Effector CD8-positive, alpha-beta T cell (primary cell): ENCODE measurements around the gene SERPINA4.
"Not testable (repeated sequence)": the region's sequence is repeated elsewhere in the genome, so short reads cannot be mapped to it uniquely, and the experiment has no call there.

ENCODE experiments used
- DNase-seq: peaks from one replicate; lab custom pipeline; 2025; lab: John Stamatoyannopoulos, UW

The SERPINA4 gene

GRCh38 chr14:94592457-94592856 is 31.2 kb downstream of the SERPINA4 start:
- DNase-seq, result no peak

DNA sequence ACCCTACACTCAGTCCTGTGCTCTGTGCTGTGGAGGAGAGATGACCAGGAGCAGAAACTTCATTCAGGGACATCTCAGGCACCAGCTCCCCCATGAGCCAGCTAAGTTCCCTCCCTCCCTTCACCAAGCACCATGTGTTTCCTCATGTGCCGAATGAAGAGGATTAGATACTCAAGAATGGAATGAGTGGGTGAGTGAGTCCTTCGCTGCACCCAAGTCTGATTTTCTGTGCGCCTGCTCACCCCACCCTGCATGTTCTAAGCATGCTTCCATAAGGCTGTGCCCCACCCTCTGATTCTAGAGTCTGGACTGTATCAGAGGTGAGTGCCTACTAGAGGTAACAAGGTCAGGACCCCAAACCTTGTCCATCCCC is 32.1 kb downstream of the SERPINA4 start:
- no peak for DNase-seq

DNA sequence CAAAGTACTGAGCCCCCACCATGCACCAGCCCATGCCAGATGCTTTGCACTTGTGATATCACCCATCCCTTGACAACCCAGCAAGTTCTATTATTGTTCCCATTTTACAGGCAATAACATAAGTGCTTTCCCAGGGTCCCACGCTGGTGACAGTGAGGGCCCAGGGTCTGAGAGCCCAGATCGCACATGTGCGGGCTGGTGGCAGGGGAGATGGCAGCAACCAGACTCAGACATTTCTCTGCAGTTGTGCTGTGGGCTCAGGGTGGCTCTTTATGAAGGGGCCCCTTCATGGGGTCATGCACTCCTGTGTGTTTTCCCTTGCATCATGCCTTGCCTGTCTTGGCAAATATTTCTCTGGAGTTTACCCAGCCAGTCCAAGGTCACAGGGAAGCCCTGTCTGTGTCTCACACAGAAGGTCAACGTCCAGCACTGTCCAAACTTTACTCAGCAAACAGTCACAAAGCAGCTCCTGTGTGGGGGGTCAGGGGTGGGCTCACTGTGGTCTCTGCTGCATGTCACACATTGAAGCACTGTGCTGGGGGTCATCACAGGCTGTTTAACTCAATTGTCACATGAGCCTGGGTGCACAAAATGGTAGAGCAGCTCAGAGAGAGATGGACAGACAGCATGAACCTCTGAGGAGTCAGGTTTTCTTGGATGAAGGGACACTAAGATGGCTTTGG is 32.6 kb downstream of the SERPINA4 start:
- DNase-seq, result no peak

- DNase-seq, result no peak
Observed at GRCh38 chr14:94594441-94594840, 33.2 kb downstream of the SERPINA4 start.

DNA sequence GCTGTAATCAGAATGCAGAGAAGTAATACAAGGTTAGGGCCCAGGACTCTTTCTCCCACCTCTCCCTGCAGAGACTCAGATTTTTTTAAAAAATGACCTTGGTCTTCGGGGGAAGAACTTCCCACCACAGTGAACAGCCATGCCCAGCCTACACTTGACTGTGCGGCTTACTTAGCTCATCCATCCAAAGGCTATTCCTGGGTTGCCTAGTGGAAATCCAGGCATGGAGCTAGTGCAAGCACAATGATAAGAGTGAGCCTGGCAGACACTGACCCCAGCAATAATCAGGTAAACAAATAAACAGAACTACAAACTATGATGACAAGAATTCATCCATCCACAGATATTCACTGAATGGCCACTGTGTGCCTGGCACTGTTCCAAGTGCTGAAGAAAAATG is 34.7 kb downstream of the SERPINA4 start:
- no peak for DNase-seq

- no peak for DNase-seq
Observed at GRCh38 chr14:94596361-94596760, 35.1 kb downstream of the SERPINA4 start.

DNA sequence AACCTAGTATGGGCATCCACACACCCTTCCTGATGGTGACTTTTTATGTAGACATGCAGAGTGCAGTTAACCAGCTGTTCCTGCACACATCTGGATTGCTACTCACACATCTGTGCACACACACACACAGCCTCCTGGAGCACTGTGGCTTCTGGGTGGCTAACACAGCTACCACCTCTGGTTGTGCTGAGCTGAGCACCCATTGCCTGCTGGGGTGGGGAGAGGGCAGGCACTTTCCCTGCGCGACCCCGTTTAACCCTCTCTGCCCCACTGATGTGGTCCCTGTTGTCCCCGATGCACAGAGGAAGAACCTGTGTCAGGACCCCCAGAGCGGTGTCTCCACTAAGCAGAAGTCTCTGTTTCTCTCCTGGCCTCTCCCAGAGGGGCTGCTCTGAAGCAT is 36.5 kb downstream of the SERPINA4 start:
- DNase-seq, result no peak

DNA sequence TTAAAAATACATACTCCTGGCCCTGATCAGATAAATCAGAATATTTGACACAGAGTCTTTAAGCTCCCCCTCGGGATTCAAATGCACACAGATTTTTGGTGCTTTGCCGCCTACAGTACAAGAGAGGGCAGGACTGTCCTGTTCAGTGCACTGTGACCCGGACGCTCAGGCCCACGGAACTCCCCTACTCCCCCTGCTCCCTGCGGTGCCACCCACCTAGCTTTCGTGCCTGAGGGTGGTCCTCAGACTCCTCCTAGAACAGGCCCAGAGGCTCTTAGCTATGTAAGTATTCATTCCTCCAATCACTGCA is 37.2 kb downstream of the SERPINA4 start:
- DNase-seq, result no peak

- DNase-seq, result no peak
Observed at GRCh38 chr14:94598816-94599655, 37.8 kb downstream of the SERPINA4 start.

- no peak for DNase-seq
Observed at GRCh38 chr14:94599656-94600004, 38.4 kb downstream of the SERPINA4 start.

GRCh38 chr14:94600148-94600545 is 38.9 kb downstream of the SERPINA4 start:
- no peak for DNase-seq

DNA sequence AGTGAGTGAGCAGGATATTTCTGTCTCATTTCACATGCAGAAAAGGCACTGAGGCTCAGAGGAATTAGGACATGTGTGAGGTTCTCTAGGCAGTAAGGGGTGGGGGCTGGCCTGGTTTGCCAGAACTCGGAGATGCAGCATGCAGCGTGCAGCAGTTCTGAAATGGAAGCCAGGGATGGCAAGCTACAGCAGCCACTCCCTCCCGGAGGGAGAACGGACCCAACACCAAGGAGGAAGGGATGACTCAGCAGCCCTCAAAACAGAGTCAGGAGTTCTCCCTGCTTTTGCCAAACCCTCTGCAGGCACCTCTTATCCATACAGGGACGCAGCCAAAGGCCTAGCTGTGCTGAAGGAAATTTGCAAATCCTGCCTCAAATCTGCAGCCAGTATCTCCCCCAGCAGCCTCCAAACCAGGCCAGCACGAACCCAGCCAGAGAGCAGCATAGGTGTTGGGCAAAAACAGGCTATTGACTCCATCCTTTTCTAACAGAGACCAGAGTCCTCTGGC is 40.7 kb downstream of the SERPINA4 start:
- no peak for DNase-seq

DNA sequence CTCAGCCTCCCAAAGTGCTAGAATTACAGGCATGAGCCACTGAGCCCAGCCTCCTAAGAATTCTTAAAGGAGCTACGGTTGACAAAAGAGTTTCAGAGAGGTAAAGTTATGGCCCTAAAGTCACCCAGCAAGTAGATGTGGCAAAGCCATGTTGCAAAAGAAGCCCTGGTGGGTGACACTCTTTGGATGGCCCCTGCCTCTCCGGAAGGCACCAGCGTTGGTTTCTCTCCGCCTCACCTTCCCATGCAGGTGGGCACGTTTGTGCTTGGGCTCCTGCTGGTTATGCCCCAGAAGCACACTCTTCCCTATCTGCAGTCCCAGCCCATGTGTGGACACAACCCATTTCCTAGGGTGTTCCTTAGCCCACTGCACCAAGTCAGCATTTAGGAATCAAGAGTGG is 41.5 kb downstream of the SERPINA4 start:
- no peak for DNase-seq

DNA sequence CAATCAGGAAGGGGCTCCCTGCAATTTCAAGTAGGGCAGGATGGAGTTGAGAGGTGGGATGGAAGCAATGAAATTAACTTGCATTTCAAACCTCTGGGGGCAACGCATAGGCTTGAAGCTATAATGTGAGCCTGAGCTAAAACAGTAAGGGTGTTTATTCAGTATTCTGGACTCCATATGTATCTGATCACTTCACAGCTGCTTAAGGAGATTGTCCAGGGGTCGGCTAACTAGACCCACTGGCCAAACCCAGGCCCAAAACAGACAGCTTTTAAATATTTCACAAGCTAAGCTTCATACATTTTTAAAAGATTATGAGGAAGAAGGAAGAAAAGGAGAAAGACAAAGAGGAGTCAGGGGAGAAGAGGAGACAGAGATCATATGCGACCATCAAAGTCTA is 44.1 kb downstream of the SERPINA4 start:
- DNase-seq, result no peak

GRCh38 chr14:94608966-94609365 is 47.7 kb downstream of the SERPINA4 start:
- DNase-seq, result not testable (repeated sequence)

- DNase-seq, result no peak
Observed at GRCh38 chr14:94611179-94611578, 49.9 kb downstream of the SERPINA4 start.

- no peak for DNase-seq
Observed at GRCh38 chr14:94612174-94612573, 50.9 kb downstream of the SERPINA4 start, which contains the start of gene SERPINA3. Gene SERPINA3, plus strand, starts transcription at chr14:94612391. Its CDS starts 2,051 bp downstream, at chr14:94614442.

- DNase-seq, result no peak
Observed at GRCh38 chr14:94612580-94613554, 51.6 kb downstream of the SERPINA4 start.

GRCh38 chr14:94613720-94614644 is 52.7 kb downstream of the SERPINA4 start:
- no peak for DNase-seq

DNA sequence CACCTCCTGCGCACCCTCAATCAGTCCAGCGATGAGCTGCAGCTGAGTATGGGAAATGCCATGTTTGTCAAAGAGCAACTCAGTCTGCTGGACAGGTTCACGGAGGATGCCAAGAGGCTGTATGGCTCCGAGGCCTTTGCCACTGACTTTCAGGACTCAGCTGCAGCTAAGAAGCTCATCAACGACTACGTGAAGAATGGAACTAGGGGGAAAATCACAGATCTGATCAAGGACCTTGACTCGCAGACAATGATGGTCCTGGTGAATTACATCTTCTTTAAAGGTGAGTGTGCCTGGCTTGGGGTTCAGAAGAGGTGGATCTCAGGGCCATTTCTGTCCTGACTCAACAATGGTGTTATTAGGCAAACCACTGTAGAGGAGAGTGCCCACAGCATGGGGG is 53.6 kb downstream of the SERPINA4 start:
- DNase-seq, result no peak

DNA sequence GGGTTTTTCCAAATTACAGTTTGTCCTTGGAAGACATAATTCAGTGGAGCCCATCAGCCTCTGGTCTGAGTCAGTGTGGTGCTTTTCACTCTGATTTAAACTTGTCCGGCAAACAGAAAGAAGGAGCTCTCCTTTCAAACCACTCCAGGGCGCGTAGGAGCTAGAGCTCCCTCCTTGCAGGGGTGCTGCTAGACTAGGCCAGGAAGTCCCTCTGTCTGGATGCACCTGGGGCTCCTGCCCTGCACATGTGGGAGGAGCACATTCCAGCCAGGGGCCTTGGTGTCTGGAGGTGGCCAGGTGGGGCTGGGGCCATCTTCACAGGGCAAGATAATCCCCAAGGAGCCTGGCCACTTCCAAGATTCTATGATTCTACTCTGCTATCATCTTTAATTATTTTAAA is 54.0 kb downstream of the SERPINA4 start:
- DNase-seq, result no peak
